Measurements from ENCODE around the gene RIF1. TPM values are rescaled to one million over a fixed set of nuclear protein-coding genes. Genes with fewer than 3 reads are reported as not detected.

RIF1 gene
- total and polyA plus RNA-seq, 4 donors, result 4.3 to 78.3 (median 16.3) TPM

- DNase-seq (peak in 2 of 3 donors; percentile 42 to 54), ATAC-seq (ENCODE audit: insufficient read depth, low FRiP score) (no peak)
- Histone ChIP-seq H3K4me1 (ENCODE audit: control insufficient read depth in 5 of 5, insufficient read depth in 5 of 5, low read length in 5 of 5) (peaks cover 0 to 9% (median 0%) of the 10 kb centered on the region in 5 donors), H3K9ac (ENCODE audit: insufficient read depth in 1 of 2, low read length in 2 of 2) (no peak overlapping the region), H3K27me3 (ENCODE audit: control insufficient read depth in 3 of 3, insufficient read depth in 3 of 3, low read length in 2 of 3) (no peaks in the 10 kb centered on the region), H3K9me3 (ENCODE audit: control insufficient read depth in 4 of 4, insufficient read depth in 3 of 4, low read length in 3 of 4) (no peaks in the 10 kb centered on the region), H3K4me3 (no peak overlapping the region), H3K27ac (ENCODE audit: low read depth in 1 of 2, low read length in 1 of 2) (no peak overlapping the region), H3K36me3 (ENCODE audit: control insufficient read depth in 4 of 4, insufficient read depth in 4 of 4, low read length in 4 of 4) (no peaks in the 10 kb centered on the region)
- TF ChIP-seq CTCF (IDR thresholded peaks at IDR 0.05; ENCODE audit: control extremely low read depth, extremely low read depth), result no peak
- 78 to 88% methylated on average over 6 of the region's 6 CpGs for WGBS, 2 donors
These were observed 29.0 kb upstream of the RIF1 start for GRCh38 chr2:151380580-151381235.

- no peaks in the 10 kb centered on the region for H3K9me3 ChIP-seq (ENCODE audit: control insufficient read depth in 4 of 4, insufficient read depth in 3 of 4, low read length in 3 of 4)
- H3K4me3 ChIP-seq, result no peak overlapping the region
- H3K27me3 ChIP-seq (ENCODE audit: control insufficient read depth in 3 of 3, insufficient read depth in 3 of 3, low read length in 2 of 3), result no peaks in the 10 kb centered on the region
- ATAC-seq (ENCODE audit: insufficient read depth, low FRiP score) (no peak), DNase-seq (peak; percentile 30 to 49 (median 42))
- H3K36me3 ChIP-seq (ENCODE audit: control insufficient read depth in 4 of 4, insufficient read depth in 4 of 4, low read length in 4 of 4), result no peaks in the 10 kb centered on the region
- no peak overlapping the region for H3K27ac ChIP-seq (ENCODE audit: low read depth in 1 of 2, low read length in 1 of 2)
- no peak overlapping the region for H3K9ac ChIP-seq (ENCODE audit: insufficient read depth in 1 of 2, low read length in 2 of 2)
- H3K4me1 ChIP-seq (ENCODE audit: control insufficient read depth in 5 of 5, insufficient read depth in 5 of 5, low read length in 5 of 5), result peaks cover 0 to 9% (median 0%) of the 10 kb centered on the region in 5 donors
- 75 to 81% methylated on average over 2 of the region's 2 CpGs for WGBS, 2 donors
- TF ChIP-seq CTCF (IDR thresholded peaks at IDR 0.05; ENCODE audit: control extremely low read depth, extremely low read depth), result no peak
These were observed 28.4 kb upstream of the RIF1 start for GRCh38 chr2:151381266-151381665.

DNA sequence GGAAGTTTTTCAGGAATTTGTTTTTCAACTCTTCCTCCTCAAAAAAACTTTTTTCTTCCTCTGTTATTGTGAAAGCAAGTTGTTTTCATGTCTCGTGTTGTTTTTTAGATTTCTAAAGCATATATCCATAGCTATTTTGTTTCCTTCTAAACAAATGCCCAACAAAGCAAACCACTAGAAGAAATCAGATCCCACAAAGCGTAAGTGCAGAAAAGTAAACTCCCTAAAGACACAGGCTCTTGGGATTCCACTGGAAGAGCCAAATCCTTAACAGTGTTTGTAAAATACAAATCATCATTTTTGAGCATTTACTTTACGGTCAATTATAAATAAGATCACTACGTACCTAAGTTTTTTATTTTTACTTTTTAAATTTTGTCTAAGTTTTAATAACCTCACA lies 21.7 kb upstream of the RIF1 start:
- DNase-seq, result no peak
- TF ChIP-seq CTCF (IDR thresholded peaks at IDR 0.05; ENCODE audit: control extremely low read depth, extremely low read depth), result no peak
- Histone ChIP-seq H3K4me1 (ENCODE audit: control insufficient read depth in 5 of 5, insufficient read depth in 5 of 5, low read length in 5 of 5) (no peaks in the 10 kb centered on the region), H3K4me3 (no peak overlapping the region), H3K36me3 (ENCODE audit: control insufficient read depth in 4 of 4, insufficient read depth in 4 of 4, low read length in 4 of 4) (no peaks in the 10 kb centered on the region), H3K27ac (ENCODE audit: low read depth in 1 of 2, low read length in 1 of 2) (no peak overlapping the region), H3K9ac (ENCODE audit: insufficient read depth in 1 of 2, low read length in 2 of 2) (no peak overlapping the region), H3K9me3 (ENCODE audit: control insufficient read depth in 4 of 4, insufficient read depth in 3 of 4, low read length in 3 of 4) (no peaks in the 10 kb centered on the region), H3K27me3 (ENCODE audit: control insufficient read depth in 3 of 3, insufficient read depth in 3 of 3, low read length in 2 of 3) (no peaks in the 10 kb centered on the region)
- 85 to 88% methylated on average over 4 of the region's 4 CpGs for WGBS, 2 donors
- no peak for ATAC-seq (ENCODE audit: insufficient read depth, low FRiP score)

DNA sequence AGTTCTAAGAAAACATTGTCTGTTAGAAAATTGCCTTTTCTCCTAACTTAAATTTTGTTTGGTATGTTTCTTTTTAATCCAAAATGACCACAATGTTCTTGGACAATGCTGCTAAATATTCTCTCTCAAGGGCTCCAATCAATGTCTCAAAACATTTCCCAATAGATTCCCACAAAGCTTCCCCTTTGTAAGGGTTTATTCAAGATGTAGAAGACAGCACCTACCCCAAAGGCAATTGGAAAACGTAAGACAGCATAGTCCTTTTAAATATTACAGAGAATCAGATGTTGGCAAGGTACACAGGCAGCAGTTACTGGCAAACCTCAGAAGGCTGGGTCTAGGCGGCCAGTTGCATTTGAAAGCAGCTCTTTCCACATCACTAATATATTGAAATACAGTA lies 18.3 kb upstream of the RIF1 start:
- no peak for ATAC-seq (ENCODE audit: insufficient read depth, low FRiP score)
- WGBS, 2 donors, result 76 to 81% methylated on average over 2 of the region's 2 CpGs
- no peaks in the 10 kb centered on the region for H3K27me3 ChIP-seq (ENCODE audit: control insufficient read depth in 3 of 3, insufficient read depth in 3 of 3, low read length in 2 of 3)

More for the DNA sequence above, 18.3 kb upstream of the RIF1 start:
- Histone ChIP-seq H3K9ac (ENCODE audit: insufficient read depth in 1 of 2, low read length in 2 of 2) (no peak overlapping the region), H3K36me3 (ENCODE audit: control insufficient read depth in 4 of 4, insufficient read depth in 4 of 4, low read length in 4 of 4) (no peaks in the 10 kb centered on the region), H3K27ac (ENCODE audit: low read depth in 1 of 2, low read length in 1 of 2) (no peak overlapping the region), H3K4me1 (ENCODE audit: control insufficient read depth in 5 of 5, insufficient read depth in 5 of 5, low read length in 5 of 5) (no peaks in the 10 kb centered on the region), H3K9me3 (ENCODE audit: control insufficient read depth in 4 of 4, insufficient read depth in 3 of 4, low read length in 3 of 4) (no peaks in the 10 kb centered on the region), H3K4me3 (no peak overlapping the region)
- TF ChIP-seq CTCF (IDR thresholded peaks at IDR 0.05; ENCODE audit: control extremely low read depth, extremely low read depth), result no peak
- DNase-seq, result no peak

Measured in lung (tissue), 12 donors.